H1 (cell line): ENCODE results near the gene DIPK1A. TPM values are rescaled to one million over a fixed set of nuclear protein-coding genes. Genes with fewer than 3 reads are reported as not detected.

Experiments used
- CTCF ChIA-PET: fragments of 300-600 bp; sonication (Branson Sonifier 250); formaldehyde crosslinking; loops from one replicate; lab custom pipeline; 2021; ENCODE audit not compliant: partially characterized antibody; lab: Charles Lee
- POLR2A ChIA-PET: fragments of 300-600 bp; sonication (Branson Sonifier 250); formaldehyde crosslinking; loops from one replicate; lab custom pipeline; 2021; ENCODE audit warnings: inconsistent platforms; ENCODE audit not compliant: partially characterized antibody; lab: Charles Lee
- DNase-seq, 2 experiments: peaks; one replicate each; pipeline versions ENCODE4 v3.0.0 to v3.0.0-alpha.2; 2010 to 2022; ENCODE audit warnings: low spot score in 2 of 2, low read depth in 1 of 2, mixed read lengths in 1 of 2
- FAIRE-seq: peaks from 2 replicates; lab custom pipeline; 2011; peaks lifted over from hg19 to GRCh38; lab: Jason Lieb, UNC
- H2AFZ ChIP-seq: 2 replicates; pipeline ENCODE4 v1.8.1; 2012; ENCODE audit warnings: low read length, inconsistent platforms
- H2AK5ac ChIP-seq: 2 replicates; pipeline ENCODE4 v1.6.1; 2013; ENCODE audit warnings: low read depth, low read length
- H2BK120ac ChIP-seq: replicated peaks from 2 replicates; pipeline ENCODE3; 2013; ENCODE audit warnings: low read depth, low read length, inconsistent platforms
- H2BK12ac ChIP-seq: 2 replicates; pipeline ENCODE4 v1.6.1; 2013; ENCODE audit warnings: low read depth, low read length
- H2BK15ac ChIP-seq: 2 replicates; pipeline ENCODE4 v1.6.1; 2013; ENCODE audit warnings: low read length
- H2BK20ac ChIP-seq: 2 replicates; pipeline ENCODE4 v1.6.1; 2013; ENCODE audit warnings: low read length
- H2BK5ac ChIP-seq: 2 replicates; pipeline ENCODE4 v1.6.1; 2013; ENCODE audit warnings: low read depth, low read length
- H3K14ac ChIP-seq: 2 replicates; pipeline ENCODE4 v1.6.1; 2013; ENCODE audit warnings: inconsistent platforms; ENCODE audit not compliant: insufficient read length
- H3K18ac ChIP-seq: 2 replicates; pipeline ENCODE4 v1.6.1; 2013; ENCODE audit warnings: low read length; ENCODE audit errors: extremely low read depth
- H3K23ac ChIP-seq: 2 replicates; pipeline ENCODE4 v1.6.1; 2013; ENCODE audit warnings: inconsistent platforms; ENCODE audit not compliant: insufficient read length
- H3K23me2 ChIP-seq: 2 replicates; pipeline ENCODE4 v1.6.1; 2013; ENCODE audit warnings: low read depth, low read length
- H3K27ac ChIP-seq: 2 replicates; pipeline ENCODE4 v1.6.1; 2011; ENCODE audit warnings: low read depth, low read length, inconsistent platforms
- H3K27me3 ChIP-seq, 4 experiments: replicated peaks in 1 of 4; 1 replicate in 1 of 4; 2 replicates in 3 of 4; pipeline versions ENCODE4 v1.6.1 to v1.8.1; 2011 to 2013; ENCODE audit warnings: low read length in 3 of 4, mild to moderate bottlenecking in 3 of 4, inconsistent platforms in 2 of 4, mixed read lengths in 2 of 4, moderate library complexity in 1 of 4; ENCODE audit not compliant: control insufficient read depth in 3 of 4, insufficient read depth in 3 of 4; ENCODE audit errors: extremely low read depth in 1 of 4
- H3K36me3 ChIP-seq, 4 experiments: 2 replicates each; pipeline versions ENCODE4 v1.6.1 to v1.8.1; 2011 to 2013; ENCODE audit warnings: mild to moderate bottlenecking in 4 of 4, low read length in 3 of 4, moderate library complexity in 2 of 4, control low read depth in 1 of 4, inconsistent platforms in 1 of 4; ENCODE audit not compliant: insufficient read depth in 4 of 4, control insufficient read depth in 2 of 4
- H3K4ac ChIP-seq: replicated peaks from 2 replicates; pipeline ENCODE3; 2013; ENCODE audit warnings: low read length, low read depth, mixed read lengths, inconsistent platforms; ENCODE audit not compliant: insufficient read length
- H3K4me1 ChIP-seq, 4 experiments: replicated peaks in 1 of 4; 1 replicate in 1 of 4; 2 replicates in 3 of 4; pipeline versions ENCODE4 v1.6.1 to v1.8.1; 2011 to 2013; ENCODE audit warnings: low read length in 3 of 4, inconsistent platforms in 2 of 4, mixed read lengths in 1 of 4; ENCODE audit not compliant: insufficient read depth in 4 of 4, control insufficient read depth in 3 of 4
- H3K4me2 ChIP-seq, 2 experiments: 2 replicates each; pipeline versions ENCODE4 v1.6.1 to v1.8.1; 2011 to 2013; ENCODE audit warnings: low read depth in 2 of 2, low read length in 2 of 2, control low read depth in 1 of 2, inconsistent platforms in 1 of 2, mild to moderate bottlenecking in 1 of 2; ENCODE audit not compliant: insufficient read depth in 1 of 2
- H3K4me3 ChIP-seq, 4 experiments: fragments of 200-600, 300-600 bp in 1 of 4; sonication (generic), shearing (Covaris generic), sonication (Bioruptor Twin) in 1 of 4; 2 replicates each; pipeline versions ENCODE4 v1.5.1 to v1.8.1; 2011 to 2016; ENCODE audit warnings: low read length in 4 of 4, low read depth in 3 of 4, control low read depth in 2 of 4, inconsistent platforms in 2 of 4, mild to moderate bottlenecking in 2 of 4, mixed read lengths in 1 of 4, moderate library complexity in 1 of 4; ENCODE audit not compliant: insufficient read depth in 2 of 4; ENCODE audit errors: extremely low read depth in 1 of 4
- H3K56ac ChIP-seq: replicated peaks from 2 replicates; pipeline ENCODE3; 2013; ENCODE audit warnings: low read depth, mild to moderate bottlenecking, mixed read lengths, low read length, inconsistent platforms; ENCODE audit not compliant: insufficient read length
- H3K79me1 ChIP-seq: 2 replicates; pipeline ENCODE4 v1.6.1; 2013; ENCODE audit warnings: low read depth, low read length, control low read depth
- H3K79me2 ChIP-seq, 2 experiments: 2 replicates each; pipeline versions ENCODE4 v1.6.1 to v1.8.1; 2012 to 2013; ENCODE audit warnings: low read length in 2 of 2, mild to moderate bottlenecking in 2 of 2, inconsistent platforms in 1 of 2; ENCODE audit not compliant: insufficient read depth in 2 of 2, control insufficient read depth in 1 of 2
- H3K9ac ChIP-seq, 4 experiments: replicated peaks in 1 of 4; 1 replicate in 1 of 4; 2 replicates in 3 of 4; pipeline versions ENCODE4 v1.6.1 to v1.8.1; 2011 to 2013; ENCODE audit warnings: low read depth in 3 of 4, low read length in 3 of 4, control low read depth in 2 of 4, mild to moderate bottlenecking in 2 of 4, moderate library complexity in 2 of 4, inconsistent platforms in 1 of 4; ENCODE audit errors: extremely low read depth in 1 of 4
- H3K9me3 ChIP-seq, 2 experiments: 2 replicates each; pipeline versions ENCODE4 v1.6.1 to v1.8.1; 2012 to 2013; ENCODE audit warnings: mild to moderate bottlenecking in 2 of 2, moderate library complexity in 2 of 2, control low read depth in 1 of 2, inconsistent platforms in 1 of 2, low read depth in 1 of 2, low read length in 1 of 2, mixed read lengths in 1 of 2; ENCODE audit not compliant: insufficient read depth in 2 of 2
- H4K20me1 ChIP-seq, 2 experiments: replicated peaks in 1 of 2; 2 replicates each; pipeline versions ENCODE3 to v1.8.1; 2011 to 2013; ENCODE audit warnings: inconsistent platforms in 2 of 2, low read length in 2 of 2, mild to moderate bottlenecking in 1 of 2; ENCODE audit not compliant: insufficient read depth in 2 of 2, control insufficient read depth in 1 of 2
- H4K5ac ChIP-seq: 2 replicates; pipeline ENCODE4 v1.6.1; 2013; ENCODE audit warnings: low read length, low read depth, mixed read lengths, inconsistent platforms; ENCODE audit not compliant: insufficient read length
- H4K8ac ChIP-seq: 2 replicates; pipeline ENCODE4 v1.8.0; 2013; ENCODE audit warnings: mild to moderate bottlenecking, moderate library complexity, low read length, inconsistent platforms; ENCODE audit not compliant: insufficient read depth; ENCODE audit errors: extremely low read depth
- H4K91ac ChIP-seq: replicated peaks from 2 replicates; pipeline ENCODE3; 2013; ENCODE audit warnings: low read length, mixed read lengths, inconsistent platforms; ENCODE audit not compliant: insufficient read length
- BACH1 ChIP-seq: IDR thresholded peaks from 2 replicates; pipeline ENCODE4 v1.6.1; 2012; ENCODE audit warnings: low read length, improper control_type of control experiment
- CHD1 ChIP-seq: IDR thresholded peaks from 2 replicates; pipeline ENCODE4 v1.6.1; 2012; ENCODE audit warnings: low read depth, low read length, improper control_type of control experiment
- GTF2F1 ChIP-seq: IDR thresholded peaks from 2 replicates; pipeline ENCODE4 v1.6.1; 2012; ENCODE audit warnings: low read depth, low read length, improper control_type of control experiment, borderline replicate concordance
- NANOG ChIP-seq: IDR thresholded peaks from 2 replicates; pipeline ENCODE4 v1.6.1; 2011; ENCODE audit warnings: low read length, low read depth, mild to moderate bottlenecking, inconsistent platforms; ENCODE audit not compliant: insufficient read depth, poor library complexity, severe bottlenecking
- PHF8 ChIP-seq: fragments of 200-600 bp; sonication (generic); conservative IDR thresholded peaks from 2 replicates; pipeline ENCODE4 v1.7.1; 2012; ENCODE audit warnings: low read depth, mild to moderate bottlenecking, inconsistent platforms, low read length, moderate library complexity
- RAD21 ChIP-seq, 2 experiments: IDR thresholded peaks in 1 of 2; conservative IDR thresholded peaks in 1 of 2; 2 replicates each; pipeline ENCODE4 v1.6.1; 2011; ENCODE audit warnings: low read depth in 2 of 2, low read length in 2 of 2, improper control_type of control experiment in 1 of 2, inconsistent platforms in 1 of 2, mild to moderate bottlenecking in 1 of 2, moderate library complexity in 1 of 2
- RBBP5 ChIP-seq: IDR thresholded peaks from 2 replicates; pipeline ENCODE4 v1.7.1; 2012; ENCODE audit warnings: low read depth, mild to moderate bottlenecking, inconsistent platforms, low read length, moderate library complexity, borderline replicate concordance
- SAP30 ChIP-seq: fragments of 300-600 bp; sonication (generic); IDR thresholded peaks from 2 replicates; pipeline ENCODE4 v1.7.1; 2012; ENCODE audit warnings: low read length, moderate library complexity, mild to moderate bottlenecking, inconsistent platforms; ENCODE audit not compliant: insufficient read depth, insufficient replicate concordance
- SIRT6 ChIP-seq: IDR thresholded peaks from one replicate; pipeline ENCODE4 v1.7.1; 2012; ENCODE audit warnings: low read length, inconsistent platforms
- SP4 ChIP-seq: IDR thresholded peaks from 2 replicates; pipeline ENCODE4 v1.6.1; 2012; ENCODE audit warnings: low read length, inconsistent platforms
- SRF ChIP-seq: IDR thresholded peaks from 2 replicates; pipeline ENCODE4 v1.6.1; 2011; ENCODE audit warnings: mild to moderate bottlenecking, low read depth, low read length, moderate library complexity
- TEAD4 ChIP-seq: IDR thresholded peaks from 2 replicates; pipeline ENCODE4 v1.6.1; 2012; ENCODE audit warnings: low read depth, low read length, inconsistent platforms, mixed read lengths
- YY1 ChIP-seq: IDR thresholded peaks from 2 replicates; pipeline ENCODE4 v1.6.1; 2011; ENCODE audit warnings: low read depth, mild to moderate bottlenecking, low read length
- WGBS, 2 experiments: shearing (Covaris generic) in 1 of 2; methylation state at CpG; one replicate each; pipeline versions ENCODE4 v1.1.6 to v1.1.7; 2013 to 2015; ENCODE audit warnings: low lambda C conversion rate in 2 of 2, mixed read lengths in 2 of 2, inconsistent platforms in 1 of 2, low coverage in 1 of 2, missing lambda C conversion rate in 1 of 2; ENCODE audit not compliant: insufficient replicate concordance in 2 of 2, insufficient coverage in 1 of 2, insufficient read length in 1 of 2; ENCODE audit errors: extremely low coverage in 1 of 2, missing lambda C conversion rate in 1 of 2; 5-methylcytosine and 5-hydroxymethylcytosine counted together
- polyA plus RNA-seq, 7 experiments: library from polyadenylated mRNA; depleted of rRNA in 3 of 7; stranded (reverse) in 5 of 7; unstranded in 2 of 7; fragments of >200 nt in 5 of 7; fragments of 200-250 nt in 2 of 7; gene quantifications; 1 replicate in 5 of 7; 2 replicates in 1 of 7; 4 replicates in 1 of 7; pipeline versions ENCODE4 v1.2.1 to v1.2.3, GENCODE V29; 2011 to 2013; ENCODE audit warnings: missing spikeins in 2 of 7, mixed read lengths in 2 of 7
- total RNA-seq: library from RNA; stranded (reverse); fragmentation: NEBNext Ultra II Directional; extraction: Animal tissue kit (Norgen Biotek cat#: 25700); gene quantifications from 2 replicates; pipeline ENCODE4 v1.2.1, GENCODE V29; 2021

The DIPK1A gene
- total and polyA plus RNA-seq, 2 of the 8 experiments (the other 6 are each of a cell fraction or from before 2014, with no cell fraction given): 2.5 to 5.0 TPM

DNA sequence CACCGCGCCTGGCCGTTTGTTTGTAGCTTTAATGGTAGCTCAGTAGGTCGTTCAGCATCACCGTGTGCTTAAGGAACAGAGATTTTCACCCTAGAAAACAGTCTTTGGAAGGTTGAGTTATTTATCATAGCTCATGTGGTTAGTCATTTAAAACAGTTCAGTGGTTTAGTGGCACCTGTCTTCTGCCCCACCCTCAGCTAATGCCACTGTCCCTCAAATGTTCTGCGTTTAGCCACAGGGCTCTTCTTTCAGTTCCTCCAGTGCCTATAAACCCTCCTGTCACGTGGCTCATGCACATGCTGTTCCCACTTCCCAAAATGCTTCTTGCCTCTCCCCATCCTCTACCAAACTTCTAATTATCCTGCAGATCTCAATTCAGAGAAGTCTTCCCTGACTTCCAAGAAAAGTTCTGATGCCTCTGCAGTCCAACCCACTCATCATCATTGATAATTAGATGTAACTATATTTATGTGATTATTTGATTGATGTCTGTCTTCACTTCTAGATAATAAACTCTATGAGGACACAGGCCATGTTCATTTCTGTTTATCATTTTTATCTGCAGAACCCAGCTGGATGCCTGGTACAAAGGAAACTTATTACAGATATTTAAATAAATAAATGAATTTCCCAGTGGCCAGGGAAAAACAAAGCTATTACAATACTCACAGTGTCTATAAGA, 14.4 kb upstream of the DIPK1A start:
- Histone ChIP-seq H3K36me3 (no peaks in the 10 kb centered on the region), H2BK15ac (no peak overlapping the region)
- CTCF ChIA-PET: interaction anchor here (0.6 to 2.8 kb wide), 8 partner anchors 15 to 116 kb away, joined by 3 to 19 read pairs (median 4); no protein-coding TSS in a partner anchor
- TF ChIP-seq PHF8 (no peak), YY1 (no peak), CHD1 (no peak), SIRT6 (no peak), GTF2F1 (no peak), RBBP5 (no peak), SP4 (no peak), TEAD4 (no peak), RAD21 (IDR thresholded peaks at IDR 0.05 in 1 of 2, conservative IDR thresholded peaks at IDR 0.05 in 1 of 2; ENCODE audit: low read depth in 2 of 2, low read length in 2 of 2) (no peak), SAP30 (no peak), BACH1 (no peak), SRF (no peak), NANOG (no peak)

More for the DNA sequence above, 14.4 kb upstream of the DIPK1A start:
- Histone ChIP-seq H3K4me1 (peaks cover 0 to 6% (median 0%) of the 10 kb centered on the region in 4 experiments; a peak in 1 of 7 replicates), H2BK12ac (no peak overlapping the region), H2AK5ac (no peak overlapping the region), H4K20me1 (no peaks in the 10 kb centered on the region), H4K91ac (no peak overlapping the region), H4K8ac (no peak overlapping the region), H3K23me2 (no peaks in the 10 kb centered on the region), H3K14ac (no peak overlapping the region), H2BK120ac (no peak overlapping the region), H2BK20ac (no peak overlapping the region), H2AFZ (no peak overlapping the region), H3K23ac (no peak overlapping the region), H3K27me3 (no peaks in the 10 kb centered on the region; a peak in 1 of 7 replicates), H3K56ac (no peak overlapping the region), H3K27ac (no peak overlapping the region), H2BK5ac (no peak overlapping the region), H3K9ac (no peak overlapping the region), H3K9me3 (no peaks in the 10 kb centered on the region), H3K4me3 (no peak overlapping the region), H3K79me1 (no peaks in the 10 kb centered on the region), H3K79me2 (no peaks in the 10 kb centered on the region), H4K5ac (no peak overlapping the region), H3K4me2 (no peak overlapping the region), H3K4ac (no peak overlapping the region), H3K18ac (no peak overlapping the region)
- POLR2A ChIA-PET: no interaction called here
- no peak for DNase-seq
- no peak for FAIRE-seq
- WGBS, 2 experiments: 98% methylated on average over 7 of the region's 7 CpGs; no CpG with 5 or more reads in 1 of the 2 experiments
